ENCODE data around the gene CRYGA.

GRCh38 chr2:208179028-208179609 lies 15.7 kb upstream of the CRYGA start:
- TF ChIP-seq CTCF (optimal IDR thresholded peaks at IDR 0.05 in 1 of 3, IDR thresholded peaks at IDR 0.05 in 1 of 3, conservative IDR thresholded peaks at IDR 0.05 in 1 of 3; ENCODE audit: extremely low read depth in 1 of 3, insufficient read depth in 2 of 3, low read length in 3 of 3): no peak
- no peak for TF ChIP-seq EZH2 (IDR thresholded peaks at IDR 0.05; ENCODE audit: low read length)

Data from keratinocyte (primary cell).